HepG2 (cell line): ENCODE measurements around the gene PTTG1. TPM values are rescaled to one million over a fixed set of nuclear protein-coding genes. Genes with fewer than 3 reads are reported as not detected.

Source experiments
- AHDC1 ChIP-seq: sonication (generic); formaldehyde crosslinking; IDR thresholded peaks from 2 replicates; pipeline ENCODE4 v1.5.1; 2020; ENCODE audit warnings: mild to moderate bottlenecking, missing genetic modification reagents, borderline replicate concordance
- ATF4 ChIP-seq, 2 experiments: fragments of 450-650 bp in 1 of 2; sonication (generic) in 1 of 2; formaldehyde crosslinking; IDR thresholded peaks; 2 replicates each; pipeline versions ENCODE4 v1.5.0 to v1.8.0; 2020 to 2022; ENCODE audit warnings: mild to moderate bottlenecking in 1 of 2, missing genetic modification reagents in 1 of 2
- ISX ChIP-seq: sonication (generic); formaldehyde crosslinking; conservative IDR thresholded peaks from 2 replicates; pipeline ENCODE4 v1.5.0; 2020; ENCODE audit warnings: missing genetic modification reagents
- MIER2 ChIP-seq: IDR thresholded peaks from 2 replicates; pipeline ENCODE4 v1.6.1; 2016; ENCODE audit warnings: missing biosample characterization, missing genetic modification reagents
- ZNF407 ChIP-seq: sonication (generic); formaldehyde crosslinking; IDR thresholded peaks from one replicate; pipeline ENCODE4 v1.5.1; 2020; ENCODE audit warnings: mild to moderate bottlenecking, missing genetic modification reagents; ENCODE audit errors: not compliant biosample characterization
- polyA plus RNA-seq, 8 experiments: library from polyadenylated mRNA; depleted of rRNA in 3 of 8; stranded (reverse) in 7 of 8; unstranded in 1 of 8; fragments of >200 nt; fragmentation: Illumina TruSeq in 4 of 8; extraction: Trizol in 4 of 8; gene quantifications; 2 replicates each; pipeline versions ENCODE4 v1.2.1 to v1.2.3, GENCODE V29; 2011 to 2016; ENCODE audit warnings: low read depth in 4 of 8, missing spikeins in 1 of 8, mixed read lengths in 1 of 8; ENCODE audit not compliant: insufficient read depth in 1 of 8
- total RNA-seq, 5 experiments: library from RNA; depleted of rRNA; stranded (reverse); fragments of >200 nt; fragmentation: Illumina TruSeq; extraction: Trizol; gene quantifications; 2 replicates each; pipeline ENCODE4 v1.2.3, GENCODE V29; 2016; ENCODE audit warnings: low read depth in 1 of 5
- TF ChIP-seq, protein P1 (sequence below): sonication (generic); formaldehyde crosslinking; IDR thresholded peaks from 2 replicates; pipeline ENCODE4 v1.9.0; 2021; ENCODE audit warnings: missing genetic modification reagents, borderline replicate concordance

The PTTG1 gene
- total and polyA plus RNA-seq, 2 of the 13 experiments (the other 11 are each of a cell fraction or from before 2014, with no cell fraction given), result 102 to 161 TPM

GRCh38 chr5:160477266-160477970 is 55.8 kb downstream of the PTTG1 start (continued):
- TF ChIP-seq, protein P1, sequence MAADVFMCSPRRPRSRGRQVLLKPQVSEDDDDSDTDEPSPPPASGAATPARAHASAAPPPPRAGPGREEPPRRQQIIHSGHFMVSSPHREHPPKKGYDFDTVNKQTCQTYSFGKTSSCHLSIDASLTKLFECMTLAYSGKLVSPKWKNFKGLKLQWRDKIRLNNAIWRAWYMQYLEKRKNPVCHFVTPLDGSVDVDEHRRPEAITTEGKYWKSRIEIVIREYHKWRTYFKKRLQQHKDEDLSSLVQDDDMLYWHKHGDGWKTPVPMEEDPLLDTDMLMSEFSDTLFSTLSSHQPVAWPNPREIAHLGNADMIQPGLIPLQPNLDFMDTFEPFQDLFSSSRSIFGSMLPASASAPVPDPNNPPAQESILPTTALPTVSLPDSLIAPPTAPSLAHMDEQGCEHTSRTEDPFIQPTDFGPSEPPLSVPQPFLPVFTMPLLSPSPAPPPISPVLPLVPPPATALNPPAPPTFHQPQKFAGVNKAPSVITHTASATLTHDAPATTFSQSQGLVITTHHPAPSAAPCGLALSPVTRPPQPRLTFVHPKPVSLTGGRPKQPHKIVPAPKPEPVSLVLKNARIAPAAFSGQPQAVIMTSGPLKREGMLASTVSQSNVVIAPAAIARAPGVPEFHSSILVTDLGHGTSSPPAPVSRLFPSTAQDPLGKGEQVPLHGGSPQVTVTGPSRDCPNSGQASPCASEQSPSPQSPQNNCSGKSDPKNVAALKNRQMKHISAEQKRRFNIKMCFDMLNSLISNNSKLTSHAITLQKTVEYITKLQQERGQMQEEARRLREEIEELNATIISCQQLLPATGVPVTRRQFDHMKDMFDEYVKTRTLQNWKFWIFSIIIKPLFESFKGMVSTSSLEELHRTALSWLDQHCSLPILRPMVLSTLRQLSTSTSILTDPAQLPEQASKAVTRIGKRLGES (CRISPR knock-in tag), result no peak
- TF ChIP-seq AHDC1 (CRISPR knock-in tag) (no peak; the same call in 1 of the 2 replicates), ATF4 (CRISPR knock-in tag; IDR thresholded peaks at IDR 0.05) (no peak), ZNF407 (CRISPR knock-in tag) (no peak), ISX (CRISPR knock-in tag) (no peak), MIER2 (CRISPR knock-in tag) (no peak)
